Heart left ventricle (tissue), 16 donors: ENCODE data around the gene ATP2C1. TPM values are rescaled to one million over a fixed set of nuclear protein-coding genes. Genes with fewer than 3 reads are reported as not detected.
A peak's percentile ranks its signal among the peaks of the same experiment; 100 is the strongest.

Source experiments
- ATAC-seq, 4 donors: fragments of 200-7000 bp; cut with Tn5 transposase; one replicate each; pipeline ENCODE4 v1.9.1; 2020 to 2022; ENCODE audit warnings: moderate library complexity in 4 of 4, mild to moderate bottlenecking in 3 of 4, moderate number of reproducible peaks in 1 of 4
- DNase-seq, 5 donors: peaks; one replicate each; pipeline ENCODE4 v3.0.0-alpha.2; 2020
- H3K27ac ChIP-seq, 12 donors: fragments of 200-600 bp; sonication (generic) in 4 of 12; one replicate each; pipeline versions ENCODE4 v1.5.0 to v1.8.0; 2016 to 2022; ENCODE audit warnings: mild to moderate bottlenecking in 2 of 12
- H3K27me3 ChIP-seq, 9 donors: fragments of 200-600 bp; sonication (generic) in 2 of 9; one replicate each; pipeline versions ENCODE4 v1.5.1 to v1.8.0; 2016 to 2022; ENCODE audit warnings: mild to moderate bottlenecking in 3 of 9
- H3K36me3 ChIP-seq, 9 donors: fragments of 200-600 bp; sonication (generic) in 2 of 9; one replicate each; pipeline versions ENCODE4 v1.5.0 to v1.8.0; 2018 to 2022; ENCODE audit warnings: mild to moderate bottlenecking in 2 of 9
- H3K4me1 ChIP-seq, 12 donors: fragments of 200-600 bp; sonication (generic) in 4 of 12; one replicate each; pipeline versions ENCODE4 v1.5.0 to v1.8.0; 2016 to 2022; ENCODE audit warnings: mild to moderate bottlenecking in 3 of 12
- H3K4me3 ChIP-seq, 12 donors: fragments of 200-600 bp; sonication (generic) in 4 of 12; one replicate each; pipeline versions ENCODE4 v1.5.0 to v1.8.0; 2017 to 2022; ENCODE audit warnings: mild to moderate bottlenecking in 9 of 12, moderate library complexity in 4 of 12
- H3K9me3 ChIP-seq, 12 donors: fragments of 200-600 bp; sonication (generic) in 4 of 12; one replicate each; pipeline versions ENCODE4 v1.5.0 to v1.8.0; 2016 to 2022; ENCODE audit warnings: mild to moderate bottlenecking in 1 of 12
- CTCF ChIP-seq, 12 donors: fragments of 200-600 bp; sonication (generic) in 4 of 12; IDR thresholded peaks; one replicate each; pipeline versions ENCODE4 v1.5.0 to v1.8.0; 2018 to 2022; ENCODE audit warnings: antibody characterized with exemption in 12 of 12, mild to moderate bottlenecking in 5 of 12
- POLR2A ChIP-seq, 2 donors: fragments of 450-650 bp; IDR thresholded peaks; one replicate each; pipeline ENCODE4 v1.6.1; 2017; ENCODE audit warnings: antibody characterized with exemption in 2 of 2, mild to moderate bottlenecking in 2 of 2, moderate library complexity in 2 of 2
- WGBS, 4 donors: extraction: QIAGEN DNeasy Blood & Tissue Kit in 2 of 4; methylation state at CpG; one replicate each; pipeline versions ENCODE4 v1.1.5 to v1.1.7; 2013 to 2018; 5-methylcytosine and 5-hydroxymethylcytosine counted together
- intact Hi-C, 10 donors: fragments of 100-400 bp; cut with DNase I; formaldehyde crosslinking; loops; one replicate each; pipeline versions ENCODE4 v1.11.1 to v1.14.2; 2022
- polyA plus RNA-seq, 2 donors: library from polyadenylated mRNA; stranded (reverse); fragments of 200-250 nt; gene quantifications; one replicate each; pipeline ENCODE4 v1.2.3, GENCODE V29; 2013
- total RNA-seq, 9 donors: library from RNA; depleted of rRNA in 2 of 9; stranded (reverse); fragments of >200 nt in 2 of 9; fragmentation: NEBNext Ultra II Directional in 3 of 9; extraction: Animal tissue kit (Norgen Biotek cat#: 25700) in 3 of 9; gene quantifications; one replicate each; pipeline versions ENCODE4 v1.1.0 to v1.2.4, GENCODE V29; 2016 to 2023
- donor health status: ischemic (EF 13 %, LVEDD 7.1; RV severe dilation, severe dysfunction).
- donor health status: healthy with polysubstance abuse.
- donor health status: DM: no; HTN: yes; CAD: no.
- donor health status: DM: no; HTN: no; CAD: no.
- donor health status: ischemic (EF 25% LVEDD 6.9; RV normal size, moderate dysfunction).
- donor health status: ischemic (EF 25% LVEDD 5.7; RV mildly dilated, moderate dysfunction).
- donor health status: healthy.
- donor health status: DM: yes; HTN: yes; CAD: no.
- donor health status: ischemic (EF 35%, LVEDD 5.7; RV mildly dilated, moderate dysfunction).
- donor health status: nonischemic (EF 11% LVEDD 7.7; RV severe dilation, severe dysfunction).
- donor health status: DM: yes; HTN: yes; CAD: no.
- donor health status: PGD.
- donor health status: ischemic (EF 29% LVEDD 5.4; RV normal size, mild dysfunction).
- donor health status: nonischemic (EF 23%, LVEDD 6.1; RV moderate dilation, normal function).

The ATP2C1 gene
- total and polyA plus RNA-seq, 11 donors, result 26.1 to 74.4 (median 60.1) TPM

DNA sequence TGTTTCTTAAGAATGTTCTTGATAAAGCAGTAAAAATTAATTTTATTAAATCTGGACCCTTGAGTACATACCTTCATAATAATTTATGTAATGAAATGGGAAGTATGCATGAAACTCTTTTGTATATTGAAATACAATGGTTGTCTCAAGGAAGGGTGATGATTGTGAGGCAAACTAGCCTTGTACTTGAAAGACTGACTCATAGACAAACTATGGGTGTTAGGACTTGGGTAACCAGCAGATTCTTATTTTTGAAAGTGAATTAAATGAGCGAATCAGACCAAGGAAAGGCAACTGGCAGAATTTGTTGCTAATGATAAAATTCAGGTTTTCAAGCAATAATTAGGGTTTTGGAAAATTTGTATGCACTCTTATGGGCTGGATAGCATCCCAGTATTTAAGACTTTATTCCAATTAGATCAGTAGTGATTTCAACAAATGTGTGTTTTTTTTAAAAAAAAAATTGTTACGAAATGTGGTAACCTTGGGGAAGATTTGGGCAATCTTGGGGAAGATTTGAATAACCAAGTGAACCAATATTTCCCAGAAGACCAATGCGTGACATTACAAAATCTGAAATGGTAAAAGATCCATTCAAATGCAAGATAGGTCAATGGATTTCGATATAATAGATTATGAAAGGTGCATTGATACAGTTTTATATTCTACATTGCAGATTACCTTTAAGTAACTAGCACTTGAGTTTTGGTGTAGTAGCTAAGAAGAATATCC lies 42.0 kb downstream of the ATP2C1 start:
- Histone ChIP-seq H3K27me3 (no peaks in the 10 kb centered on the region), H3K4me3 (no peak overlapping the region), H3K27ac (no peak overlapping the region), H3K4me1 (peaks cover 0 to 8% (median 0%) of the 10 kb centered on the region in 12 donors), H3K36me3 (peaks cover 0 to 57% (median 29%) of the 10 kb centered on the region in 9 donors), H3K9me3 (no peaks in the 10 kb centered on the region)
- DNase-seq (no peak), ATAC-seq (no peak)
- 96 to 98% (median 97%) methylated on average over 4 of the region's 4 CpGs for WGBS, 4 donors
- intact Hi-C loops, result no loop called here
- TF ChIP-seq CTCF (IDR thresholded peaks at IDR 0.05), result no peak
- no peak for TF ChIP-seq POLR2A (IDR thresholded peaks at IDR 0.05)

DNA sequence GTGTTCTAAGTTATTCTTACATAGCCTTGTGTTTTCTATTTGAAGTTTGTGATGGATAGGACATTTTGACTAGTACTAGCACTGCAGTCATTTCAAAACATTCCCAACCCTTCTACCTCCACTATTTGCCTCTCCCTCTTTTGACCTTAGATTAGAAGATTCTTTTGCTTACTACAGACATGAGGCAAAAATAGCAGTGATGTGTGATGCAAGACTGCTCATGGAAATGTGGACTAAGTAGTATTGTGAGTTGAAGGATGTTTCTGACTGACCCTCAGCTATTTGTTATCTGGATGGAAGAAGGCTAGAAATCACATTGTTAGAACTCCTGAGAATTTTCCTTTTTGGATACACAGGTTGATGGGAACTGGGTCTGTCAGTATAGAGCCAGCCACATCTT lies 45.9 kb downstream of the ATP2C1 start:
- no peak for DNase-seq
- intact Hi-C loops, result no loop called here
- no peak for TF ChIP-seq CTCF (IDR thresholded peaks at IDR 0.05)
- TF ChIP-seq POLR2A (IDR thresholded peaks at IDR 0.05), result no peak

GRCh38 chr3:130941793-130942192 lies 47.9 kb downstream of the ATP2C1 start:
- intact Hi-C loops, result no loop called here
- ATAC-seq, result no peak
- Histone ChIP-seq H3K27ac (no peak overlapping the region), H3K4me3 (no peak overlapping the region), H3K27me3 (no peaks in the 10 kb centered on the region), H3K36me3 (peaks cover 0 to 86% (median 52%) of the 10 kb centered on the region in 9 donors), H3K4me1 (peaks cover 0 to 8% (median 0%) of the 10 kb centered on the region in 12 donors), H3K9me3 (no peaks in the 10 kb centered on the region)
- TF ChIP-seq CTCF (IDR thresholded peaks at IDR 0.05), result no peak
- TF ChIP-seq POLR2A (IDR thresholded peaks at IDR 0.05), result no peak
- no peak for DNase-seq

More for the DNA sequence above, 45.9 kb downstream of the ATP2C1 start:
- H3K27ac ChIP-seq, result no peak overlapping the region
- H3K4me1 ChIP-seq, result peaks cover 0 to 8% (median 0%) of the 10 kb centered on the region in 12 donors
- no peaks in the 10 kb centered on the region for H3K27me3 ChIP-seq
- H3K4me3 ChIP-seq, result no peak overlapping the region
- H3K9me3 ChIP-seq, result no peaks in the 10 kb centered on the region
- H3K36me3 ChIP-seq, result peaks cover 0 to 70% (median 37%) of the 10 kb centered on the region in 9 donors
- ATAC-seq, result peak; percentile 64 to 80 (median 75)

DNA sequence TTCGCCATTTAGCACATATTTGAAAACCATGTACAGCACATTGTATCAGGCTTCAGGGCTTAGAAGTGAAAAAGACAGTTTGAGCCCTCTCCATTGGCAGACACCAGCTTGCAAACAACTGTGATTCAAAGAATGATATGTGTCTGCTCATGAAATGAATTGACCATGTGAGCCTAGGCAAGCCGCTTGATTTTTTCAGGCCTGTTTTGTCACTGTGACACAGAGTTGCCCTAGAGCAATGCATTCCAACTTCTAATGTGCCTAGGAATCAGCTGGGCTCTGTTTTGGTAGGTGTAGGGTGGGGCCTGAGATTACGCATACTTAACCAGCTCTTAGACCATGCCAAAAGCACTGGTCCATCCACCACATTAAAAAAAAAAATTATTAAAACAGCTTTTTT lies 53.0 kb downstream of the ATP2C1 start:
- H3K9me3 ChIP-seq, result peaks cover 0 to 12% (median 0%) of the 10 kb centered on the region in 12 donors
- TF ChIP-seq POLR2A (IDR thresholded peaks at IDR 0.05), result no peak
- no peak for TF ChIP-seq CTCF (IDR thresholded peaks at IDR 0.05)

More for the DNA sequence above, 53.0 kb downstream of the ATP2C1 start:
- Histone ChIP-seq H3K36me3 (peaks cover 0 to 99% (median 71%) of the 10 kb centered on the region in 9 donors), H3K27ac (no peak overlapping the region), H3K27me3 (no peaks in the 10 kb centered on the region), H3K4me3 (no peak overlapping the region), H3K4me1 (no peaks in the 10 kb centered on the region)
- no peak for ATAC-seq
- WGBS, 4 donors, result 94 to 100% (median 97%) methylated on average over 3 of the region's 3 CpGs
- intact Hi-C loops, result no loop called here
- DNase-seq, result no peak
